GM12878 (cell line): ENCODE results near the gene FTO. TPM values are rescaled to one million over a fixed set of nuclear protein-coding genes. Genes with fewer than 3 reads are reported as not detected.

Experiments used
- ATAC-seq: fragments of 200-7000 bp; cut with Tn5 transposase; 3 replicates; pipeline ENCODE4 v1.9.1; 2020; ENCODE audit warnings: mild to moderate bottlenecking, moderate library complexity
- BruUV-seq: library from RNA; stranded (reverse); fragments of 400-500 nt; replicated peaks from 2 replicates; lab custom pipeline; 2021; lab: Mats Ljungman, UMichigan
- CTCF ChIA-PET: fragments of 300-600 bp; sonication (Branson Sonifier 250); formaldehyde crosslinking; extraction: SDS; loops from one replicate; lab custom pipeline; 2021; ENCODE audit warnings: inconsistent platforms; lab: Yijun Ruan, JAX
- POLR2A ChIA-PET: fragments of 350-600 bp; formaldehyde crosslinking; extraction: SDS; loops from one replicate; lab custom pipeline; 2021; ENCODE audit warnings: inconsistent platforms; lab: Charles Lee
- RAD21 ChIA-PET: fragments of 300-600 bp; sonication (Branson Sonifier 250); formaldehyde crosslinking; loops from one replicate; lab custom pipeline; 2023; ENCODE audit warnings: antibody characterized with exemption; ENCODE audit not compliant: unreplicated experiment; lab: Charles Lee
- SMC1A ChIA-PET: fragments of 300-600 bp; sonication (Branson Sonifier 250); formaldehyde crosslinking; loops from one replicate; lab custom pipeline; 2023; ENCODE audit not compliant: unreplicated experiment, uncharacterized antibody; lab: Charles Lee
- DNase-seq: peaks from one replicate; pipeline ENCODE4 v3.0.0-alpha.2; 2011; ENCODE audit warnings: low read depth, low spot score
- FAIRE-seq: peaks from 3 replicates; lab custom pipeline; 2011; peaks lifted over from hg19 to GRCh38; lab: Jason Lieb, UNC
- H2AFZ ChIP-seq: 2 replicates; pipeline ENCODE4 v1.6.0; 2011; ENCODE audit warnings: low read depth, low read length, control low read depth; ENCODE audit not compliant: control insufficient read depth
- H3K27ac ChIP-seq: 2 replicates; pipeline ENCODE4 v1.5.1; 2011; ENCODE audit warnings: control low read depth; ENCODE audit not compliant: control insufficient read depth, insufficient read depth
- H3K27me3 ChIP-seq, 2 experiments: replicated peaks in 1 of 2; 2 replicates each; pipeline versions ENCODE4 v1.6.0 to v1.6.1; 2011; ENCODE audit warnings: low read length in 1 of 2; ENCODE audit not compliant: control insufficient read depth in 2 of 2, insufficient read depth in 2 of 2
- H3K36me3 ChIP-seq, 2 experiments: 2 replicates each; pipeline ENCODE4 v1.5.1; 2011; ENCODE audit warnings: low read length in 1 of 2; ENCODE audit not compliant: control insufficient read depth in 2 of 2, insufficient read depth in 2 of 2
- H3K4me1 ChIP-seq: 2 replicates; pipeline ENCODE4 v1.6.1; 2011; ENCODE audit warnings: mild to moderate bottlenecking, low read length, moderate library complexity, mixed read lengths; ENCODE audit not compliant: control insufficient read depth, insufficient read depth
- H3K4me2 ChIP-seq: 2 replicates; pipeline ENCODE4 v1.6.0; 2011; ENCODE audit warnings: control low read depth; ENCODE audit not compliant: control insufficient read depth, insufficient read depth
- H3K4me3 ChIP-seq: fragments of 200-600 bp; sonication (generic); 2 replicates; pipeline ENCODE4 v1.5.1; 2016
- H3K79me2 ChIP-seq: 2 replicates; pipeline ENCODE4 v1.6.0; 2011; ENCODE audit warnings: low read length; ENCODE audit not compliant: control insufficient read depth, insufficient read depth
- H3K9ac ChIP-seq: 2 replicates; pipeline ENCODE4 v1.8.0; 2011; ENCODE audit warnings: low read length, control low read depth, mixed read lengths; ENCODE audit not compliant: control insufficient read depth, insufficient read depth
- H3K9me3 ChIP-seq: replicated peaks from 3 replicates; pipeline ENCODE4 v1.5.1; 2011; ENCODE audit warnings: mild to moderate bottlenecking, low read length; ENCODE audit not compliant: control insufficient read depth, insufficient read depth
- H4K20me1 ChIP-seq: 2 replicates; pipeline ENCODE4 v1.6.0; 2011; ENCODE audit not compliant: control insufficient read depth, insufficient read depth
- CTCF ChIP-seq, 3 experiments: IDR thresholded peaks in 2 of 3; conservative IDR thresholded peaks in 1 of 3; 2 replicates each; pipeline ENCODE4 v1.5.1; 2011; ENCODE audit warnings: low read depth in 3 of 3, low read length in 3 of 3, mild to moderate bottlenecking in 3 of 3, control low read depth in 2 of 3, moderate library complexity in 2 of 3, inconsistent platforms in 1 of 3, mixed read lengths in 1 of 3; ENCODE audit not compliant: control insufficient read depth in 2 of 3, insufficient read depth in 1 of 3; ENCODE audit errors: extremely low read depth in 1 of 3
- E2F8 ChIP-seq: fragments of 450-650 bp; IDR thresholded peaks from 2 replicates; pipeline ENCODE4 v1.6.1; 2018; ENCODE audit warnings: mild to moderate bottlenecking, low read depth, moderate library complexity; ENCODE audit not compliant: partially characterized antibody
- EZH2 ChIP-seq: IDR thresholded peaks from 2 replicates; pipeline ENCODE4 v1.6.1; 2012; ENCODE audit warnings: low read depth, mild to moderate bottlenecking, control low read depth, inconsistent platforms, low read length, borderline replicate concordance; ENCODE audit not compliant: control insufficient read depth
- HSF1 ChIP-seq: fragments of 150-350 bp; IDR thresholded peaks from 2 replicates; pipeline ENCODE4 v1.6.1; 2014; ENCODE audit warnings: mild to moderate bottlenecking, low read depth, low read length
- LARP7 ChIP-seq: fragments of 450-650 bp; IDR thresholded peaks from 2 replicates; pipeline ENCODE4 v1.6.1; 2017; ENCODE audit warnings: mild to moderate bottlenecking
- MYB ChIP-seq: fragments of 150-350 bp; IDR thresholded peaks from 2 replicates; pipeline ENCODE4 v1.6.1; 2014; ENCODE audit warnings: mild to moderate bottlenecking, low read depth, low read length, borderline replicate concordance
- MYC ChIP-seq: IDR thresholded peaks from 2 replicates; pipeline ENCODE4 v1.6.1; 2011; ENCODE audit warnings: mild to moderate bottlenecking, low read length, moderate library complexity, inconsistent platforms; ENCODE audit not compliant: insufficient read depth, insufficient replicate concordance, insufficient read length, severe bottlenecking
- NFXL1 ChIP-seq: fragments of 450-650 bp; IDR thresholded peaks from 2 replicates; pipeline ENCODE4 v1.6.1; 2017; ENCODE audit warnings: antibody characterized with exemption, mild to moderate bottlenecking, borderline replicate concordance
- POLR2A ChIP-seq: IDR thresholded peaks from 2 replicates; pipeline ENCODE4 v1.6.1; 2011; ENCODE audit warnings: low read depth, mild to moderate bottlenecking, low read length
- POLR2AphosphoS2 ChIP-seq: IDR thresholded peaks from 2 replicates; pipeline ENCODE4 v1.6.1; 2011; ENCODE audit warnings: low read depth, mild to moderate bottlenecking, low read length, improper control_type of control experiment, moderate library complexity
- RCOR1 ChIP-seq: conservative IDR thresholded peaks from 2 replicates; pipeline ENCODE4 v1.6.1; 2012; ENCODE audit warnings: low read depth, low read length, improper control_type of control experiment
- SMC3 ChIP-seq: IDR thresholded peaks from 2 replicates; pipeline ENCODE4 v1.6.1; 2011; ENCODE audit warnings: low read length, improper control_type of control experiment, borderline replicate concordance
- ZNF384 ChIP-seq: IDR thresholded peaks from 2 replicates; pipeline ENCODE4 v1.6.1; 2012; ENCODE audit warnings: low read depth, mild to moderate bottlenecking, low read length, improper control_type of control experiment, borderline replicate concordance
- ZNF687 ChIP-seq: fragments of 450-650 bp; IDR thresholded peaks from 2 replicates; pipeline ENCODE4 v1.6.1; 2017; ENCODE audit warnings: mild to moderate bottlenecking, moderate library complexity
- whole genome bisulfite sequencing: methylation state at CpG from one replicate; pipeline ENCODE4 v1.1.6; 2016; ENCODE audit warnings: low lambda C conversion rate; ENCODE audit not compliant: insufficient replicate concordance, insufficient coverage; ENCODE audit errors: missing lambda C conversion rate; 5-methylcytosine and 5-hydroxymethylcytosine counted together
- in situ Hi-C: fragments of 300-500 bp; cut with MboI; formaldehyde crosslinking; loops from 9 replicates; pipeline ENCODE4 v1.14.3; 2018; ENCODE audit warnings: mixed read lengths
- intact Hi-C: fragments of 100-400 bp; cut with micrococcal nuclease; formaldehyde crosslinking; loops from one replicate; pipeline ENCODE4 v1.14.2; 2022; ENCODE audit not compliant: unreplicated experiment
- polyA plus RNA-seq, 11 experiments: library from polyadenylated mRNA; depleted of rRNA in 4 of 11; unstranded in 6 of 11; stranded (reverse) in 5 of 11; fragments of >200 nt; fragmentation: Nextera tagmentation in 4 of 11; fragmentation: Illumina TruSeq in 1 of 11; extraction: Ambion mirVana in 4 of 11; extraction: Trizol in 1 of 11; gene quantifications; 1 replicate in 1 of 11; 2 replicates in 10 of 11; pipeline versions ENCODE4 v1.2.1 to v1.2.3, GENCODE V29; 2011 to 2016; ENCODE audit warnings: inconsistent platforms in 2 of 11, missing spikeins in 2 of 11, low read depth in 1 of 11
- total RNA-seq, 4 experiments: library from RNA; depleted of rRNA in 3 of 4; stranded (reverse); fragments of >200 nt in 3 of 4; fragmentation: Illumina TruSeq in 1 of 4; extraction: Trizol in 1 of 4; gene quantifications; 2 replicates each; pipeline versions ENCODE4 v1.2.1 to v1.2.3, GENCODE V29; 2013 to 2021

Gene FTO
- total and polyA plus RNA-seq, 10 of the 15 experiments (the other 5 are each of a cell fraction or from before 2014, with no cell fraction given): 20.1 to 55.0 (median 47.0) TPM

GRCh38 chr16:54164789-54165173, 460.8 kb downstream of the FTO start:
- no peak overlapping the region for H3K27ac ChIP-seq

More at GRCh38 chr16:54164789-54165173, 460.8 kb downstream of the FTO start:
- no peak for DNase-seq
- H3K4me1 ChIP-seq: no peaks in the 10 kb centered on the region
- no peaks in the 10 kb centered on the region for H3K36me3 ChIP-seq
- CTCF ChIA-PET: no interaction called here
- no peaks in the 10 kb centered on the region for H4K20me1 ChIP-seq
- no peak overlapping the region for H3K4me2 ChIP-seq
- no peak for TF ChIP-seq MYB
- TF ChIP-seq POLR2A: no peak
- TF ChIP-seq RCOR1: no peak
- no peak for TF ChIP-seq SMC3
- no peak for TF ChIP-seq HSF1
- TF ChIP-seq EZH2: no peak
- no peak for TF ChIP-seq ZNF384
- TF ChIP-seq NFXL1: no peak
- no peak for TF ChIP-seq LARP7
- TF ChIP-seq POLR2AphosphoS2: no peak
- TF ChIP-seq ZNF687: no peak
- no peak for TF ChIP-seq CTCF (IDR thresholded peaks at IDR 0.05 in 2 of 3, conservative IDR thresholded peaks at IDR 0.05 in 1 of 3; ENCODE audit: control insufficient read depth in 2 of 3, extremely low read depth in 1 of 3, insufficient read depth in 1 of 3, low read depth in 3 of 3, low read length in 3 of 3)
- TF ChIP-seq MYC: no peak
- TF ChIP-seq E2F8: no peak
- TF ChIP-seq, all 136 proteins: peak for 0
- Histone ChIP-seq H3K9me3 (no peaks in the 10 kb centered on the region), H3K27me3 (no peaks in the 10 kb centered on the region), H3K9ac (no peak overlapping the region), H3K4me3 (no peak overlapping the region), H2AFZ (no peak overlapping the region), H3K79me2 (no peaks in the 10 kb centered on the region)
- in situ Hi-C loops (no loop called here), intact Hi-C loops (no loop called here)
- FAIRE-seq (no peak), ATAC-seq (no peak)
- ChIA-PET SMC1A (no interaction called here), POLR2A (no interaction called here), RAD21 (no interaction called here)
- WGBS: 17% methylated on average over 3 of the region's 3 CpGs
- BruUV-seq: no TSS peak
